HG02610 (cell line): Measurements from ENCODE around the gene ASPG.

Source experiments
- ATAC-seq: cut with Tn5 transposase; IDR thresholded peaks from one replicate; pipeline ENCODE4 v1.9.1; 2021; ENCODE audit warnings: mild to moderate bottlenecking, moderate library complexity; ENCODE audit not compliant: unreplicated experiment

Gene ASPG

DNA sequence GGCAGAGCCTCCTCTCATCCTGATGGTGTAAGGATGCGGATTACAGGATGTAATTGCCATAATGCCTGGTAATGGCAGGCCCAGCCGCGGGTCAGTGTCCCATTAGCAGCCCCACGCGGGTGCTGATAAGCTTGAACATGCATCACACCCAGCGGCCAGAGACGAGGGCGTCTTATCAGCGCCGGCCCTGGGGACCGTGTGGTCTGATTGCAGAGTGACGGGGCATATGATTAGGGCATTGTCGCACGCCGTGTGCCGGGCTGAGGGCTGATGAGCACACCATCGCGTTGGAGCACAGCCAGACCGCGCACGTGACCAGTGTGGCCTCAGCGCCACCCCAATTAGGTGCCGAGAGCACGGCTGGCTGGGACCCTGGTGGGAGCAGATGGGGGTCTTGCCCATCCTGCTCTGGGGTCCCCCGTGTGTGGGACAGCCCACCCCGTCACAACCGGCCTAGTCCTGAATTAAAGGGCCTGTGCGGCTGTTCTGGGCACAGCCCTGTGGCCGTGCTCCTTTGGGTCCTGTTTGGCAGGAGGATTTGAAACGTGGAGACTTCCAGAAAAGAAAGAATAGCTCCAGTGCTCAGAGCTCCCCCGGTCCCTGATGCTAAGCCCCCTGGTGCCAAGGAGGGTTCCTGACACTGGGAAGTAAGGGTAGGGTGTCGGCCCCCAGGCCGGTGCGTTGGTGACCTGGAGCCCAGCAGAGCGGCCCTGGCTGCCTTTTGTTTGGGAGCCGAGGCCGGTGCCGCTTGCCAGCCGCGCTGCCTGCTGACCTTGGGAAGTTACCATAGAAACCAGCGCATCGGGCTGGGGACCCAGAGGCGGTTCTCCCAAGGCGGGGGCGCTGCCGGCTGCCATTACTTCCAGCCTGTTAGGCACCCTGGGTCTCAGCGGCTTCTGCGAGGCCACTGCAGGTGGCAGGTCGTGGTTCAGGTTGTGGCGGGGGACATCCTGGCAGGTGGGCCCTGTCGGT lies 73.6 kb downstream of the ASPG start:
- no peak for ATAC-seq

DNA sequence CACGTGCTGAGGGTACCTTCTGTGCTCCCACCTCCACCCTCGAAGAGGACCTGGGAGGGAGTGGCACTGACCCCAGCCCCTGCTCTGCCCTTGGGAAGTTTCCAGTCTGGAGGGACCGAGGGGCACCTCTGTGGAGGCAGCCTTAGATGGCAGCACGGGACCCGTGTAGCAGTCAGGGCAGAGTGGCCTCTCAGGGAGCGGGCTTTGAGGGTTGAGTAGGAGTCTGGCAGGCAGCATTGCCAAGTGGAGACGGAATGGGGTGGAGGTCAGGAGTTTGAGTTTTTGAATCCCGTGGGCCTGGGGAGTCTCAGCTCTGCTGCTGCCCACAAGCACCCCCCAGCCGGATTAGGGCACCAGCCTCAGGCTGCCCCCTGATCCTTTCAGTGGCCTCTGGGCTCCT lies 74.5 kb downstream of the ASPG start:
- no peak for ATAC-seq

DNA sequence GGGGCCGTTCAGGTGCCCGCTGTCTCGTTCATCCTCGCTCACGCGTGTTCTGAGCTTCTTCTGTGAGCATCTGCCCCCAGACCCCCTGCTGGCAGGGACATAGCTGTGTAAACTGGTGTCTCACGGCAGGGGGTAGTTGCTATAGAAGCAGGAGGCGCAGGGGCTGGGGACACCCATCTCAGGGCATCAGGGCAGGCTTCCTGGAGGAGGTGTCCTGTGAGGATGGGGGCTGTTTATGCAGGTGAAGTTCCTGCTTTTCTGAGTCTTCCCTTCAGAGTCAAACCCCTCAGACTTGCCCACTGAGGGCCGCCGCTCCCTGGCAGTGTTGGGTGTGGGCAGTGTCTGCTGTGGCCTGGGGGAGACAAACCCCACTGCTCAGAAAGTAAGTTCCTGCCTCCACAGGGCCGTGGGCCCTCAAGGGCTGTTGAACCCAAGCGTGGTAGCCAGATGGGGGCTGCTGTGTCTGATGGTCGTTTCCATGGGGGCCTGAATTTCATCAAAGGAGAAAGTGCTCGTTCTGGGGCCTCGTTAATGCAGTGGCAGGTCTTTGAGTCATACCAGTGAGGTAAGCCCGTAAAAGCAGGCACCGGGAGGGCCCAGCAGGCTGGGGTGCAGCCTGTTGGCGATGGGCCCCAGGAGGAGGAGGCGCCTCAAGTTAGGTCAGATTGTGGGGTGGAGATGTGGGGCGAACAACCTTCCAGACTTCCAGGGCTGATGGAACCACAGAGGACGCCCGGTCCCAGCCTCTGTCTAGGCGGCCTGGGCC lies 76.3 kb downstream of the ASPG start:
- ATAC-seq, result no peak

DNA sequence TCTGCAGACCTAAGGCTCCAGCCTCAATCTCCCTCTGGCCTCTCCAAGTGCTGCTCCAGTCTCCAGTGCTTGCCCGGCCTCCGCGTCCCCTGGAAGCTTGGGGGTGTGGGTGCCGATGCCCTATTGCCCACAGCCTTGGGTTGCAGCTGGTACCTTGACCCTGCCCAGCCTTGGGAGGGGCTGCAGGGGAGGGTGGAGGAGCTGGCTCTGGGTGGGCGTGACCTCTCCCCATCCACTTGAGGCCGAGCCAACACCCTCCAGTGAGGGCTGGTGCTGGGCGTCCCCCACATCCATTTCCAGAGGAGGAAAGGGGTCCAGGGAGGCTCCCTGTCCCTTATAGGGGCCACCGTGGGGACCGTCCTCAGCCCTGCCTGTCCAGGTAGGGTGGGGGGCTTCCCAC lies 77.0 kb downstream of the ASPG start:
- no peak for ATAC-seq

DNA sequence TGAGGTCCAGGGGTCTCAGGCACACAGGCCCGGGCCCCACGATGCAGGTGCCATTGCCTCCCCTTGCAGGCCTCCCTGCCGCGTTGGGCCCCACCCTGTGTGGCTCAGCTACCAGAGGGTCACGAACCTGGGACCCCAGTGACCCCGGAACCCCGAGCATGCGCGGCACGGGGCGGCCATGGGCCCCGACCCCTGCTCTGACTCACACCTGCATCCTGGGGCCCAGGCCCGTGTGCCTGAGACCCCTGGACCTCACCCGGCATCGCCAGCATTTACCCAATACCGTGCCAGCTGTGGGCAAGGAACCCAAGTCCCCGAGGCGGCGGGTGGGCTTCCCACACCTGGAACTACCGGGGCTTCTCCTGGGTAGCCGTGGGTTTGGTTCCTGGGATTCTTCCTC lies 78.0 kb downstream of the ASPG start:
- no peak for ATAC-seq

DNA sequence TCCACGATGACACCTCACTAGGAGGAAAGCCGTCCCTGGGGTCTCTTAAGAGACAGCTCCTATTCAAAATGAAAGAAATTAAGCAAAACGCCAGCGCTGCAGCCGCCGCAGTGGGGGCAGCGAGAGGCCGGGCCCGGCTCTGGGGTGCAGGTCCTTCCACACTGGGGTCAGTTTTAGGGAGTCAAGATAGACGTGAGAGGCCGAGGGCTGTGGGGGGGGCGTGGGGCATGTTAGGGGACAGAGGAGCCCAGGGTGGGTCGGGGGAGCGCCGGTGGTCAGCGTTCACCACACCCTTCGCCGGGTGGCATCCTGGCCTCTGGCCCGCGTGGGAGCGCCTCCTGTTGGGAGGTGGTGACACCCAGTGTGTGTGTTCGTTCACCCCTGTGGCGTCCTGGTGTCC lies 78.5 kb downstream of the ASPG start:
- ATAC-seq, result no peak

GRCh38 chr14:104164512-104164911 lies 79.0 kb downstream of the ASPG start:
- ATAC-seq, result no peak
